HL-60/S4 treated with phorbol 12-myristate 13-acetate at 8.2 ng/mL for 4 days and 3 days (cell line): ENCODE data around the gene BEST2.

Experiments used
- in situ Hi-C: fragments of 300-500 bp; cut with MboI; formaldehyde crosslinking; loops from 2 replicates; pipeline ENCODE4 v1.15.0; 2022; ENCODE audit warnings: low sequenced_read_pairs

BEST2 gene

DNA sequence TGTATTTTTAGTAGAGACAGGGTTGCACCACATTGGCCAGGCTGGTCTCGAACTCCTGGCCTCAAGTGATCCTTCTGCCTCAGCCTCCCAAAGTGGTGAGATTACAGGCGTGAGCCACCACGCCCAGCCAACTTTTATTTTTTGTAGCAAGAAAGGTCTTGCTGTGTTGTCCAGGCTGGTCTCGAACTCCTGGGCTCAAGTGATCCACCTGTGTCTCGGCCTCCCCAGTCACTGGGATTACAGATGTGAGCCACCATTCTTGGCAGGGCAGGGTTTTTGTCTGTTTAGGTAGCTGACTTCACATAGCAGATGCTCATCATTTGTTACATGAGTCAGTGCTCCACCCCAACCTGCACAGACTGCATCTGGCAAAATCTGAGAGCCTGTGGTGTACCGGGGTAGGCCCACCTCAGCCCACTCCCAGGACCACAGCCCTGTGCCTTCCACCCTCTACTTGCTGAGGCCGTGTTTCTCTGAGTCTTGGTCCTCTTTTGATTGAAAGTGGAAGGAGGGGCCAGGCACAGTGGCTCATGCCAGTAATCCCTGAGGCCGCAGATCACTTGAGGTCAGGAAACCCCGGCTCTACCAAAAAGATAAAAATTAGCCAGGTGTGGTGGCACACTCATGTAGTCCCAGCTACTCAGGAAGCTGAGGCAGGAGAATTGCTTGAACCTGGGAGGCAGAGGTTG, 23.7 kb upstream of the BEST2 start:
- in situ Hi-C loops, result no loop called here

DNA sequence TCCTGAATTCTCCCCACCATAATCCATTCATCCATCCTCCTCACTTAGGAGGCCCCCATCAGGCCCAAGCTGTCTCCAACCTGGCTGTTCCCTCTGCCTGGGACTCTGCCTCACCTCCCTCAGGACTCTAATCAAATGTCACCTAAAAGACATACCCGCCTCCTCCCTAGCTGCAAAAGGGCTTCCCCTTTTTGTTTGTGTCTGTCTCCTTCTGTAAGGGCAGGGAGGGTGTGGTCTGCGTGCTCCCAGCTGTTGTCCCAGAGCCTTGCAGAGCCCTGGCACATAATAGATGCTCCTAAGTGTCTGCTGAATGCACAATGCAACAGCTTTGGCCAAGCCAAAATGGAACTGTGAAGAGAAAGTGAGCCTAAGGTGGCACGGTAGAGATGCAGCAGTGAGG, 21.5 kb upstream of the BEST2 start:
- in situ Hi-C loops, result no loop called here

DNA sequence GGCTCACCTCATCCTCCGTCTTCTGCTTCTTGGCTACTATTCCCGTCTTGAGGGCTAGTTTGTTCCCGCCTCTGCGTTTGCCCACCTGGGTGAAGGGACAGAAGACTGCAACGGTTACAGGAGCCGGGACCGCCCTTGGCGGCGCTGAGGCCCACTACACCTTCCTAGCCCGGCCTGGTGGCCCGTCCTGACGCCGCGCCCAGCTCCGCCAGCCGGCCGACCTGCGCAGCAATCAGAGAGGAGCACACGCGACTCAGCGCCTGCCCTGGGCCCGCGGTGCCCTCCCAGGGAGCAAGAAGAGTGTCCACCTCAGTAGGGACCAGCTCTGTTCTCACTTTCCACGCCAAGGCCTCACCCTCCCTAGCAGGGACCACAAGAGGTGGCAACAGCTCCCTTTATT, 20.3 kb upstream of the BEST2 start:
- in situ Hi-C loops, result no loop called here

GRCh38 chr19:12733369-12734214, 18.0 kb upstream of the BEST2 start:
- in situ Hi-C loops, result no loop called here

GRCh38 chr19:12736995-12737834, 14.4 kb upstream of the BEST2 start, which contains the start of gene GET3:
Gene GET3 (plus strand): TSS chr19:12737497. CDS start chr19:12737506, 9 bp downstream.
- in situ Hi-C loops, result no loop called here

DNA sequence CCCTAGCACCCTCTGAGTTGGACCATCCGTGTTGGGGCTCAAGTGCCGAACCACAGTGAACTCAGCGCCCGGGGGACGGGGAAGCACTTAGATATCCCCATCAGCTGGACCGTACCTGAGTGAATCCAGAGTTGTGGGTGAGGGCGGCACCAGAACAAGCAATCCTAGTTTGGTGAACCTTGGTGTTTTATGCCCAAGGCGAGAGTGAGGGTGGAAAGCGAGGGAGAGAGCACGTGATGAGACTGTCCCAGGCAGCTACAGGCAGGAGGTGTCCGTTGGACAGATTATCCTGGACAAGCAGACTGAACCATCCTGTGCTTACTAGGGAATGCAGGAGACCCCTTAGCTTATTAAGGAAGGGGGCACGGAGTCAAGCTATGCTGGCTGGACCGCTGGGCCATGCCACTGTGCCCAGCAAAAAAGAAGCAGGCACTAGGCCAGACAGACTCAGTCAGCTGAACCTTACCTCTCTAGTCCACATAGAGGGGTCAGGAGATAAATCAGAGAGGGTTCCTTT, 13.7 kb upstream of the BEST2 start:
- in situ Hi-C loops, result no loop called here

GRCh38 chr19:12745166-12745897, 6.3 kb upstream of the BEST2 start:
- in situ Hi-C loops, result no loop called here

DNA sequence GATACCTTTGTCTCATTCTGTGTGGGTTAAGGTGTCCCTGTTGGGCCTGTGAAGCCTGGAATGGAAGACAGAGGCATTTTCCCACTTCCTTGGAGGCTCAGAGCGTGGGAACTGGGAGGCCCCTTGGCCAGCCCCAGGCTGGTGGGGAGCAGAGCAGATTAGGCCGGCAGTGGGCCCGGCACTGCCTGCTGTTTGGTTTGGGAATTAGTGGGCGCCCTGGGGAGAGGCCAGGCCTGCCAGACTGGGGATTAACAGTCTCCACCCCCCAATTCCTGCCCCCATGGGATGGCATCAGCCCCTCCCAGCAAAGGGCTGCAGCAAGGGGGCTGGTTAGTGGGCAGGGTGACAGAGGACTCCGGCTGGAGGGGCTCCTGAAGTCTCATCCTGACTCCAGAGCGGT, 3.1 kb upstream of the BEST2 start:
- in situ Hi-C loops, result no loop called here

- in situ Hi-C loops, result no loop called here
Measured at GRCh38 chr19:12749938-12750521, 1.6 kb upstream of the BEST2 start.

- in situ Hi-C loops, result no loop called here
Measured at GRCh38 chr19:12750851-12751250, 740 bp upstream of the BEST2 start.

DNA sequence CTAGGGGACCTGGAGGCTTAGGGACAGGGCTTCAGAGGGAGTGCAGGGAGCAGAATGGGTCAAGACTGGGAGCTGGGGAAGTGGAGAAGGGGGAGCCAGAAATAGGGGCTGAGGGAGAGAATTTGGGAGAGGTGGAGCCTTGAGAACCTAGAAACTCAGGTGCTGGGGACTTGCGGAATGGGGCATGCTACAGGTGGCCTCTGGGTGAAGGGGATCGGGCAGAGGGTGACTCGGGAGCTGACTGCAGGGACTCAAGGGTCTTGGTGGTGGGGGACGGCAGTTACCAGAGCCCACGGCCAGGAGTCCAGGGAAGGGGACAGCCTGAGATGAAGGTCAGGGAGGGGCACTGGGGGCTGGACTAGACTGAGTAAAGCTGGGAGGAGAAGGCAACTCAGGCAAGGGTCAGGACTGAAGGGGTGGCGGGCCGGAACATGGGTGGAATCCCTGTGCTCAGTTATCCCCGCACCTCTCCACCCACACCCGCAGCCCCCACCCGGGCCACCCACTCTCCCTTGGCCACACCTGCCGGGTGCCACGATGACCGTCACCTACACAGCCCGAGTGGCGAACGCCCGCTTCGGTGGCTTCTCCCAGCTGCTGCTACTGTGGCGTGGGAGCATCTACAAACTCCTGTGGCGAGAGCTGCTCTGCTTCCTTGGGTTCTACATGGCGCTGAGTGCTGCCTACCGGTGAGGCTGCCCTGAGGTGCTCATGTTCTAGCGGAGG, 628 bp downstream of the BEST2 start:
- in situ Hi-C loops, result no loop called here

DNA sequence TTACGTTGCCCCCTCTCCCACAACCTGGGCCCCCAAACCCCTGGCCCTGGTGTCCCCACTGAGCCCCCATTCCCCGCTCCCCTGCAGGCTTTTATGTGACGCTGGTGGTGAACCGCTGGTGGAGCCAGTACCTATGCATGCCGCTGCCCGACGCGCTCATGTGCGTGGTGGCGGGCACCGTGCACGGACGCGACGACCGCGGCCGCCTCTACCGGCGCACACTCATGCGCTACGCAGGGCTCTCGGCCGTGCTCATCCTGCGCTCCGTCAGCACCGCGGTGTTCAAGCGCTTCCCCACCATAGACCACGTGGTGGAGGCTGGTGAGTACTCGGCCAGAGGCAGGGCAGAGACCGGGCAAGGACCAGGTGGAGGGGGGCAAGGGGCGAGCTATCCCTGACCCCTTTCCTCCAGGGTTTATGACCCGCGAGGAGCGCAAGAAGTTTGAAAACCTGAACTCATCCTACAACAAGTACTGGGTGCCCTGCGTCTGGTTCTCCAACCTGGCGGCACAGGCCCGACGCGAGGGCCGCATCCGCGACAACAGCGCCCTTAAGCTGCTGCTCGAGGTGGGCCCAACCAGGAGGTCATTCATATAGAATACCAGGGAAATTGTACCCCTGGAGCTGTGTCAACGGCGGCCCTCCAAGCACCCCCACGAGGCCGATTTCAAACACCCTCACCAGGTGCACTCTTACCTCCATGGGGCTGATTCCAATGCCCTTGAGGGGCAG, 3.0 kb downstream of the BEST2 start:
- in situ Hi-C loops, result no loop called here

DNA sequence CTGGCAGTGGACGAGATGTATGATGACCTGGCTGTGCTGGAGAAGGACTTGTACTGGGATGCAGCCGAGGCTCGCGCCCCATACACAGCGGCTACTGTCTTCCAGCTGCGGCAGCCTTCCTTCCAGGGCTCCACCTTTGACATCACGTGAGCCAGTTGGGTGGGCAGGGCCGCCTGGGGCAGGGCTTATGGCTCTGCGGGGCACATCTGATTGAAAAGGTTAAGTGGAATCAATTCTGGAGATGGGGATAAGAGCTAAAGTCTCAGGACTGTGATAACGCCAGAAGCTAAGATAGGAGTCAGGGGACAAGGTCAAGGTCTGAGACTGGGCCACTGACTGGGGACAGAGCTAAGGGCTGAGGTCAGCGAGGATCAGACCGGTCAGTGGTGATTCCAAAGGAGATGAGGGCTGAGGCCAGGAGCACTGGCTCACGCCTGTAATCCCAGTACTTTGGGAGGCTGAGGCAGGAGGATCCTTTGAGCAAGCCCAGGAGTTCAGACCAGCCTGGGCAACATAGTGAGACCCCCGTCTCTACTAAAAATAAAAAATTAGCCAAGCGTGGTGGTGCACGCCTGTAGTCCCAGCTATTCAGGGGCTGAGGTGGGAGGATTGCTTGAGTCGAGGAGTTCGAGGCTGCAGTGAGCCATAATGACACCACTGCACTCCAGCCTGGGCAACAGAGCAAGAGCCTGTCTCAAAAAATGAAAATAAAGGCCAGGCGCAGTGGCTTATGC, 4.7 kb downstream of the BEST2 start:
- in situ Hi-C loops, result no loop called here

GRCh38 chr19:12757544-12758274, 6.1 kb downstream of the BEST2 start:
- in situ Hi-C loops, result no loop called here

- in situ Hi-C loops, result loop anchor here (5.0 kb wide), 1 partner anchor 38 kb away; no protein-coding TSS in a partner anchor
Measured at GRCh38 chr19:12759686-12760085, 8.1 kb downstream of the BEST2 start.

DNA sequence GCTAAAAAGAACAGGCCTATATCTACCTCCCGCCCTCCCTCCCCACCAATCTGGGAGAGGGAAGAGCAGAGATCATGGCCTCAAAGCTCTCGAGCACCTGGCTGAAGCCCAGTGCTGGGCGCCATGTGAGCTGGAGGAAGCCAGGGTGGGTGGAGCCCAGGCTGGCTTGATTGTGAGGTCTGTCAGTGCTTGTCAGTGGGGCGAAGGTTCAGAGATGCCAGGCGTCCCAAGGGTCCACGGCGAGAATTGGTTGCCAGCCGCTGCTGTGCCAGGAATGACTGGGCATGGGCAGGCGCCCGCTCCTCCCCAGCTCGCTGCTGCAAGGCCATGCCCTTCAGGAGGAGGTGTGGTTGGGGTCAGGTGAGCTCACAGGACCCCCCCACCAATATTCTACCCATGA, 11.5 kb downstream of the BEST2 start:
- in situ Hi-C loops, result loop anchor here (5.0 kb wide), 1 partner anchor 34 kb away; no protein-coding TSS in a partner anchor

DNA sequence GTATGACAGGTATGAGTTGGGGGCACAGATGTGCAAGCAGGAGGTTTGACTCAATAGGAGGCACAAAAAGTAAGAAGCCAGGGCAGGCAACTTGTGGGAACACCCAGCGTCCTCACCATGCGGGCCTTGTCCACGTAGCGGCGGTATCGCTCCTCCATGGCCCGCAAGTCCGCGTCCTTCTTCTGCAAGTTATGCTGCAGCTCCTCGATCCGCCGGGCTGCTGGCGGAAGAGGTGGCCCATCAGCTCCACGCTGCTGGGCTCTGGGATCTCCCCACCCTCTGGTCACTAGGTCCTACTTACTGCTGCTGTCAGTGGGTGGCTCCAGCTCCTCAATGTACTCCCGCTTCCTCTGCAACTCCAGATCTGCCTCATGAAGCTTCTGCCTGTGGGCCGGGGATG, 13.1 kb downstream of the BEST2 start:
- in situ Hi-C loops, result loop anchor here (5.0 kb wide), 1 partner anchor 33 kb away; no protein-coding TSS in a partner anchor
